Tibial nerve (tissue), 4 donors: ENCODE data around the gene TFDP3. TPM values are rescaled to one million over a fixed set of nuclear protein-coding genes. Genes with fewer than 3 reads are reported as not detected.

Source experiments
- small RNA-seq: library from RNA; depleted of rRNA; stranded (forward); fragments of <200 nt; gene quantifications from one replicate; pipeline ENCODE3, GENCODE V24; 2016
- total RNA-seq, 4 donors: library from RNA; depleted of rRNA; stranded (reverse); fragments of >200 nt; gene quantifications; one replicate each; pipeline ENCODE4 v1.1.0, GENCODE V29; 2016

TFDP3 gene
- total RNA-seq, 4 donors from 2014 or later: not detected

Small RNAs within 50 kb of the gene (small RNA-seq; reads per million reads assigned to genes)
- gene RNU1-115P: not detected

Other genes with a start within 250 kb of the TFDP3 start
- gene USP26, start 121.2 kb downstream of the TFDP3 start, total RNA-seq: not detected
- gene GPC4, start 197.1 kb upstream of the TFDP3 start, total RNA-seq: 10 to 100 TPM; 13.2 to 29.1 (median 25.5) TPM